H9 (cell line): Measurements from ENCODE around the gene LARP4B. TPM values are rescaled to one million over a fixed set of nuclear protein-coding genes. Genes with fewer than 3 reads are reported as not detected.

Source experiments
- DNase-seq: peaks from one replicate; pipeline ENCODE4 v3.0.0-alpha.2; 2017
- H2AFZ ChIP-seq: one replicate; pipeline ENCODE4 v1.6.1; 2013; ENCODE audit warnings: mild to moderate bottlenecking, low read length, control low read depth, moderate library complexity
- H2AK5ac ChIP-seq: 2 replicates; pipeline ENCODE4 v1.6.1; 2013; ENCODE audit warnings: low read length, control low read depth, mixed read lengths; ENCODE audit not compliant: insufficient read length
- H2BK120ac ChIP-seq: one replicate; pipeline ENCODE4 v1.6.1; 2013; ENCODE audit warnings: low read depth, mild to moderate bottlenecking, low read length, control low read depth, inconsistent platforms; ENCODE audit not compliant: poor library complexity, severe bottlenecking
- H2BK12ac ChIP-seq: 2 replicates; pipeline ENCODE4 v1.6.1; 2013; ENCODE audit warnings: low read length, control low read depth, mixed read lengths, low read depth; ENCODE audit not compliant: insufficient read length
- H2BK15ac ChIP-seq: 2 replicates; pipeline ENCODE4 v1.6.1; 2013; ENCODE audit warnings: low read depth, low read length, control low read depth
- H2BK20ac ChIP-seq: one replicate; pipeline ENCODE4 v1.6.1; 2013; ENCODE audit warnings: low read depth, mild to moderate bottlenecking, low read length, control low read depth, inconsistent platforms; ENCODE audit not compliant: poor library complexity, severe bottlenecking
- H2BK5ac ChIP-seq: 2 replicates; pipeline ENCODE4 v1.6.1; 2013; ENCODE audit warnings: low read length, control low read depth, mixed read lengths; ENCODE audit not compliant: insufficient read length
- H3K14ac ChIP-seq: 2 replicates; pipeline ENCODE4 v1.6.1; 2013; ENCODE audit warnings: low read length, control low read depth; ENCODE audit not compliant: insufficient read depth
- H3K18ac ChIP-seq: 2 replicates; pipeline ENCODE4 v1.6.1; 2013; ENCODE audit warnings: low read depth, mild to moderate bottlenecking, mixed read lengths, low read length, control low read depth; ENCODE audit not compliant: insufficient read length
- H3K23ac ChIP-seq: 2 replicates; pipeline ENCODE4 v1.6.1; 2013; ENCODE audit warnings: low read length, control low read depth, mixed read lengths, low read depth; ENCODE audit not compliant: insufficient read length
- H3K23me2 ChIP-seq: 2 replicates; pipeline ENCODE4 v1.6.1; 2013; ENCODE audit warnings: low read depth, mild to moderate bottlenecking, mixed read lengths, low read length, control low read depth; ENCODE audit not compliant: insufficient read length, poor library complexity, severe bottlenecking
- H3K27ac ChIP-seq: 2 replicates; pipeline ENCODE4 v1.5.1; 2013; ENCODE audit warnings: low read length, control low read depth, mixed read lengths, low read depth; ENCODE audit not compliant: insufficient read length
- H3K27me3 ChIP-seq: 2 replicates; pipeline ENCODE4 v1.6.1; 2013; ENCODE audit warnings: low read length, control low read depth, inconsistent platforms; ENCODE audit not compliant: insufficient read depth
- H3K4ac ChIP-seq: 2 replicates; pipeline ENCODE4 v1.6.1; 2013; ENCODE audit warnings: low read depth, mild to moderate bottlenecking, control low read depth, inconsistent platforms, low read length, moderate library complexity
- H3K4me1 ChIP-seq: 2 replicates; pipeline ENCODE4 v1.6.1; 2013; ENCODE audit warnings: low read length, control low read depth, inconsistent platforms; ENCODE audit not compliant: insufficient read depth
- H3K4me2 ChIP-seq: 2 replicates; pipeline ENCODE4 v1.6.1; 2013; ENCODE audit warnings: low read length, control low read depth, mixed read lengths; ENCODE audit not compliant: insufficient read length, insufficient read depth
- H3K56ac ChIP-seq: 2 replicates; pipeline ENCODE4 v1.6.1; 2013; ENCODE audit warnings: low read depth, mild to moderate bottlenecking, mixed read lengths, low read length, control low read depth; ENCODE audit not compliant: insufficient read length
- H3K79me1 ChIP-seq: 2 replicates; pipeline ENCODE4 v1.6.1; 2013; ENCODE audit warnings: low read depth, mild to moderate bottlenecking, moderate library complexity, low read length, control low read depth, inconsistent platforms; ENCODE audit not compliant: insufficient read depth, poor library complexity, severe bottlenecking
- H3K79me2 ChIP-seq: 2 replicates; pipeline ENCODE4 v1.6.1; 2013; ENCODE audit warnings: low read length, control low read depth, inconsistent platforms; ENCODE audit not compliant: insufficient read depth
- H3K9ac ChIP-seq: 2 replicates; pipeline ENCODE4 v1.6.1; 2013; ENCODE audit warnings: low read length, control low read depth, mixed read lengths; ENCODE audit not compliant: insufficient read length; ENCODE audit errors: extremely low read depth
- H3K9me3 ChIP-seq: one replicate; pipeline ENCODE4 v1.6.1; 2013; ENCODE audit warnings: low read depth, low read length, inconsistent platforms; ENCODE audit not compliant: control insufficient read depth
- H3T11ph ChIP-seq: one replicate; pipeline ENCODE4 v1.6.1; 2013; ENCODE audit warnings: mild to moderate bottlenecking, low read length, control low read depth, inconsistent platforms
- H4K20me1 ChIP-seq: one replicate; pipeline ENCODE4 v1.6.1; 2013; ENCODE audit not compliant: control insufficient read depth, insufficient read length, insufficient read depth
- H4K5ac ChIP-seq: 2 replicates; pipeline ENCODE4 v1.6.1; 2013; ENCODE audit warnings: low read depth, mild to moderate bottlenecking, mixed read lengths, low read length, control low read depth; ENCODE audit not compliant: insufficient read length
- H4K8ac ChIP-seq: replicated peaks from 2 replicates; pipeline ENCODE4 v1.6.1; 2013; ENCODE audit warnings: low read length, control low read depth, mixed read lengths, low read depth; ENCODE audit not compliant: insufficient read length
- H4K91ac ChIP-seq: 2 replicates; pipeline ENCODE4 v1.6.1; 2013; ENCODE audit warnings: low read depth, mild to moderate bottlenecking, moderate library complexity, mixed read lengths, low read length, control low read depth; ENCODE audit not compliant: insufficient read length
- H3K27ac Mint-ChIP-seq, 3 experiments: 2 replicates in 2 of 3; 3 replicates in 1 of 3; pipeline ENCODE4 v1.8.0; 2020 to 2021; ENCODE audit warnings: mixed read lengths in 3 of 3, mild to moderate bottlenecking in 1 of 3, moderate library complexity in 1 of 3
- H3K27me3 Mint-ChIP-seq: 2 replicates; pipeline ENCODE4 v1.8.0; 2021; ENCODE audit warnings: low read depth, mild to moderate bottlenecking, moderate library complexity, mixed read lengths
- H3K36me3 Mint-ChIP-seq, 3 experiments: 2 replicates in 2 of 3; 3 replicates in 1 of 3; pipeline ENCODE4 v1.8.0; 2020 to 2021; ENCODE audit warnings: low read depth in 3 of 3, mixed read lengths in 3 of 3; ENCODE audit not compliant: insufficient read depth in 1 of 3
- H3K4me1 Mint-ChIP-seq, 2 experiments: 2 replicates each; pipeline ENCODE4 v1.8.0; 2020; ENCODE audit warnings: mixed read lengths in 2 of 2
- H3K4me3 Mint-ChIP-seq, 2 experiments: 2 replicates in 1 of 2; 3 replicates in 1 of 2; pipeline ENCODE4 v1.8.0; 2020 to 2021; ENCODE audit warnings: mild to moderate bottlenecking in 2 of 2, mixed read lengths in 2 of 2, moderate library complexity in 1 of 2
- H3K9me3 Mint-ChIP-seq, 2 experiments: 2 replicates in 1 of 2; 3 replicates in 1 of 2; pipeline ENCODE4 v1.8.0; 2020; ENCODE audit warnings: mild to moderate bottlenecking in 2 of 2, mixed read lengths in 2 of 2, moderate library complexity in 1 of 2
- CTCF ChIP-seq: fragments of 200-600 bp; sonication (generic); conservative IDR thresholded peaks from 3 replicates; pipeline ENCODE4 v1.8.0; 2021; ENCODE audit warnings: antibody characterized with exemption, mild to moderate bottlenecking
- WGBS: extraction: QIAGEN DNeasy Blood & Tissue Kit; methylation state at CpG from one replicate; pipeline ENCODE4 v1.1.7; 2013; ENCODE audit warnings: missing lambda C conversion rate, low lambda C conversion rate, mixed read lengths; ENCODE audit not compliant: insufficient read length; ENCODE audit errors: extremely low coverage; 5-methylcytosine and 5-hydroxymethylcytosine counted together
- total RNA-seq: library from RNA; stranded (reverse); gene quantifications from 2 replicates; pipeline ENCODE4 v1.2.1, GENCODE V29; 2021

Gene LARP4B
- total RNA-seq, 1 experiment from 2014 or later, result 88.9 TPM

DNA sequence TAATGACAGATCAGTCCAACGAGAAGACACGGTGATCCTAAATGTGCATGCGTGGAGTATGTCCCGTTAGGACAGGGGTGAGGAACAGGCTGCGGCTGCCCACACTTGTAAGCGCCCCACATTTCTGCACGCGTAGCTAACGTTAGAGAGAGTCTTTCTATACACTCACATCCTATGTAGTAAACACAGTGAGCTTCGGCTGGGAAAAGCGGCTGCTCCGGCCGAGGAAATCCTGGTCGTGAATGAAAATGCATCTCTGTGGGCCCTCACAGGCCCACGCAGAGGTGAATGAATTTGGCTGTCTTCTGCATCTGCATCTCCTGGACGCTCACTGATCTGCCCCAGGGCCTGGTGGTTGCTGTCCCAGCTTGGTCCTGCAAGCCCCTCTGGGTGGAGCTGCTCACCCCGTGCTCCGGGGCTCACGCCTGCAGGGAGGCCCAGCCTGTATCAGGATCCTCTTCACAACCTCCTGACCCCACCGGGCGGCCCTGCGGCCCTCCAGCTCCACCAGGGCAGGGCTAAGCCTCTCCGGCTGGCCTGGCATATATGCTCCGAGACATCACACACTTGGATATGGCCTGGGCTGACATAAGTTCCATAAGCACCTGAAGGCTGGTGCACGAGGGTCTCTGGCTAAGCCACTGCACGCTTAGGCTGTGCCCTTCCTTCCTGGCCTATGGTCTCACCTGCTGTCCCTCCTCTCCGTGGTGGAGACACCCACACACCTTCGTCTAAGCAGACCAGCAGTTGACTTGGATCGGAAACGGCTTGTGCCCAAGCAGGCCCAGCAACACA, 124.1 kb downstream of the LARP4B start:
- H2BK12ac ChIP-seq, result no peak overlapping the region
- peaks cover 3% of the 10 kb centered on the region for H3K27me3 Mint-ChIP-seq
- H4K8ac ChIP-seq, result no peak overlapping the region
- H3K27ac ChIP-seq, result no peak overlapping the region
- no peak overlapping the region for H3K4me2 ChIP-seq
- peaks cover 22 to 54% (median 46%) of the 10 kb centered on the region in 3 experiments; a peak in 6 of 7 replicates for H3K36me3 Mint-ChIP-seq
- no peaks in the 10 kb centered on the region for H4K20me1 ChIP-seq
- H3K4ac ChIP-seq, result no peak overlapping the region
- no peak overlapping the region for H2BK20ac ChIP-seq
- H3K4me1 ChIP-seq, result no peaks in the 10 kb centered on the region
- H3K9ac ChIP-seq, result no peak overlapping the region
- no CpG with 5 or more reads among the region's 30 CpGs for WGBS
- H4K5ac ChIP-seq, result no peak overlapping the region
- no peak overlapping the region for H3K56ac ChIP-seq
- H3K14ac ChIP-seq, result no peak overlapping the region
- H3K18ac ChIP-seq, result no peak overlapping the region
- no peak overlapping the region for H3K23ac ChIP-seq
- H3K27me3 ChIP-seq, result no peaks in the 10 kb centered on the region
- no peaks in the 10 kb centered on the region for H3K9me3 ChIP-seq
- no peak overlapping the region for H2BK5ac ChIP-seq
- TF ChIP-seq CTCF, result no peak
- H2AK5ac ChIP-seq, result no peak overlapping the region
- H3K27ac Mint-ChIP-seq, result no peak overlapping the region; a peak in 1 of 7 replicates
- H3K23me2 ChIP-seq, result no peaks in the 10 kb centered on the region
- H2AFZ ChIP-seq, result no peak overlapping the region
- H3T11ph ChIP-seq, result no peak overlapping the region
- no peak overlapping the region for H2BK120ac ChIP-seq
- H3K4me1 Mint-ChIP-seq, result peaks cover 2 to 8% of the 10 kb centered on the region in 2 experiments; a peak in 2 of 4 replicates
- no peak overlapping the region for H4K91ac ChIP-seq
- H3K79me1 ChIP-seq, result no peaks in the 10 kb centered on the region
- H2BK15ac ChIP-seq, result no peak overlapping the region
- H3K4me3 Mint-ChIP-seq, result no peak overlapping the region
- no peak for DNase-seq
- H3K9me3 Mint-ChIP-seq, result no peaks in the 10 kb centered on the region
- no peaks in the 10 kb centered on the region for H3K79me2 ChIP-seq
